ENCODE measurements around the gene REPIN1.

- TF ChIP-seq POLR2AphosphoS5 (IDR thresholded peaks at IDR 0.05; ENCODE audit: borderline replicate concordance, low read depth, low read length): no peak
- TF ChIP-seq EZH2 (IDR thresholded peaks at IDR 0.05): no peak
Measured at GRCh38 chr7:150408393-150409299, 40.0 kb downstream of the REPIN1 start.

All from SK-N-MC (cell line).